SK-N-MC (cell line): Measurements from ENCODE around the gene DIMT1.

Experiments used
- EZH2 ChIP-seq: fragments of 200-600 bp; sonication (generic); IDR thresholded peaks from one replicate; pipeline ENCODE4 v1.6.1; 2017; ENCODE audit warnings: antibody characterized with exemption
- POLR2AphosphoS5 ChIP-seq: IDR thresholded peaks from 2 replicates; pipeline ENCODE4 v1.6.1; 2012; ENCODE audit warnings: mild to moderate bottlenecking, low read depth, low read length, borderline replicate concordance

DNA sequence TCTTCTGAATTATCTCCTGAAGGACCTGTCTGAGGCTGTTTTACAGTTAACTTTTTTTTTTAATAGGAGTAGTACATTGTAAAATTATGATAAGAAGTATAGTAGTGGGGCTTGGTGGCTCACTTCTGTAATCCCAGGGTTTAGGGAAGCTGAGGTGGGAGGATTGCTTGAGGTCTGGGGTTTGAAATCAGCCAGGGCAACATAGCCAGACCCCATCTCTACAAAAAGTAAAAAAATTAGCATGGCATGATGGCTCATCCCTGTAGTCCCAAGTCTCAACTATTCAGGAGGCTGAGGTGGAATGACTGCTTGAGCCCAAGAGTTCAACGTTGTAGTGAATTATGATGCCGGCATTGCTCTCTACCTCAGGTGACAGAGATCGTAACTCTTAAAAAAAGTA lies 15.9 kb upstream of the DIMT1 start:
- TF ChIP-seq EZH2 (no peak), POLR2AphosphoS5 (no peak)
